HCT116 (cell line): ENCODE results near the gene DCHS1.

Source experiments
- CEBPB ChIP-seq: IDR thresholded peaks from 2 replicates; pipeline ENCODE4 v1.6.1; 2012; ENCODE audit warnings: low read depth
- JUND ChIP-seq: IDR thresholded peaks from 2 replicates; pipeline ENCODE4 v1.6.1; 2012
- POLR2A ChIP-seq: IDR thresholded peaks from 2 replicates; pipeline ENCODE4 v1.7.0; 2011; ENCODE audit warnings: borderline replicate concordance; ENCODE audit not compliant: insufficient read depth, insufficient read length; ENCODE audit errors: extremely low read depth
- ZFX ChIP-seq: fragments of 450-650 bp; IDR thresholded peaks from 2 replicates; pipeline ENCODE4 v1.6.1; 2017
- TF ChIP-seq, protein P1 (sequence below), 3 experiments: fragments of 200-600 bp in 1 of 3; sonication (generic) in 1 of 3; IDR thresholded peaks in 2 of 3; conservative IDR thresholded peaks in 1 of 3; 2 replicates each; pipeline ENCODE4 v1.5.1; 2012 to 2017; ENCODE audit warnings: low read depth in 2 of 3, low read length in 2 of 3, antibody characterized with exemption in 1 of 3, borderline replicate concordance in 1 of 3, control low read depth in 1 of 3, mild to moderate bottlenecking in 1 of 3, mixed read lengths in 1 of 3, mixed run types in 1 of 3, moderate library complexity in 1 of 3; ENCODE audit not compliant: insufficient read depth in 1 of 3
- TF ChIP-seq, protein P2 (sequence below): IDR thresholded peaks from 2 replicates; pipeline ENCODE4 v1.6.1; 2012

DNA sequence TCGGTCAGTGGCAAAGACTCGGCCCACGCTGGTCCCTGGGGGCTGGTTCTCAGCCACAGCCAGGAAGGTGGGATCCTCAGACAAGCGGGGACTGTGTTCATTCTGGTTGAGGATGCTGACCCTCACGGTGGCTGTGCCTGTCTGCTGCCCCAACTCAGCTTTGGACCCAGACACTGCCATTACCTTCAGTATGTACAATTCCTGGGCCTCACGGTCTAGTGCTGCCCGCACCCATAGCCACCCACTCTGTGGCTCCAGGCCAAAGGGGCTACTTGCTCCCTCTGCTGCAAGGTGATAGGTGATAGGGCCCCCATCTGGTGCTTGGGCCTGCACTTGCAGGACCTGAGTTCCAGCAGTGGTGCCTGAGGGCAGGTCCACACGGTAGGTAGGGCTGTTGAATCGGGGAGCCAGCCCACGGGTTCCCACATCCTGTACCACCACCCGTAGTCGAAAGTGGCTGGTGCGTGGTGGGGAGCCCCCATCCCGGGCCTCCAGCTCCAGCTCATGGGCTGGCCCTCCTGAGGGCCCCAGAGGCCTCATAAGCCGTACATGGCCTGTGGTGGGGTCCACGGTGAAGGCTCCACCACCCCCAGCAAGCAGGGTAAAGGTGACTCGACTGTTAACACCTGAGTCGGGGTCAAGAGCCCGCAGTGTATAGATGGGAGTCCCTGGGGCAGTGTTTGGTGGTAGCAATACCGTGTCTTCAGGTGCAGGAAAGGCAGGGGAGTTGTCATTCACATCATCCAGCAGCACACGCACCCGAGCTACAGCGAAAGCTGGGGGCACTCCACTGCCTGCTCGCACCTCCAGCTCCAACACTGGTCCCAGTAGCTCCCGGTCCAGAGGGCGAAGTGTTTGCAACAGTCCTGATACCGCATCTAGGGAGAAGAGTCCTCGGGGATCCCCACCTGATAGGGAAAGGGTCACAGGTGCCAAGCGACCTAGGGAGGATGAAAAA is 23.2 kb downstream of the DCHS1 start:
- TF ChIP-seq, protein P1, sequence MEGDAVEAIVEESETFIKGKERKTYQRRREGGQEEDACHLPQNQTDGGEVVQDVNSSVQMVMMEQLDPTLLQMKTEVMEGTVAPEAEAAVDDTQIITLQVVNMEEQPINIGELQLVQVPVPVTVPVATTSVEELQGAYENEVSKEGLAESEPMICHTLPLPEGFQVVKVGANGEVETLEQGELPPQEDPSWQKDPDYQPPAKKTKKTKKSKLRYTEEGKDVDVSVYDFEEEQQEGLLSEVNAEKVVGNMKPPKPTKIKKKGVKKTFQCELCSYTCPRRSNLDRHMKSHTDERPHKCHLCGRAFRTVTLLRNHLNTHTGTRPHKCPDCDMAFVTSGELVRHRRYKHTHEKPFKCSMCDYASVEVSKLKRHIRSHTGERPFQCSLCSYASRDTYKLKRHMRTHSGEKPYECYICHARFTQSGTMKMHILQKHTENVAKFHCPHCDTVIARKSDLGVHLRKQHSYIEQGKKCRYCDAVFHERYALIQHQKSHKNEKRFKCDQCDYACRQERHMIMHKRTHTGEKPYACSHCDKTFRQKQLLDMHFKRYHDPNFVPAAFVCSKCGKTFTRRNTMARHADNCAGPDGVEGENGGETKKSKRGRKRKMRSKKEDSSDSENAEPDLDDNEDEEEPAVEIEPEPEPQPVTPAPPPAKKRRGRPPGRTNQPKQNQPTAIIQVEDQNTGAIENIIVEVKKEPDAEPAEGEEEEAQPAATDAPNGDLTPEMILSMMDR (IDR thresholded peaks at IDR 0.05 in 2 of 3, conservative IDR thresholded peaks at IDR 0.05 in 1 of 3; ENCODE audit: borderline replicate concordance in 1 of 3, insufficient read depth in 1 of 3, low read depth in 2 of 3, low read length in 2 of 3): no peak
- no peak for TF ChIP-seq JUND
- no peak for TF ChIP-seq POLR2A
- no peak for TF ChIP-seq ZFX
- TF ChIP-seq, protein P2, sequence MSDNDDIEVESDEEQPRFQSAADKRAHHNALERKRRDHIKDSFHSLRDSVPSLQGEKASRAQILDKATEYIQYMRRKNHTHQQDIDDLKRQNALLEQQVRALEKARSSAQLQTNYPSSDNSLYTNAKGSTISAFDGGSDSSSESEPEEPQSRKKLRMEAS: no peak
- TF ChIP-seq CEBPB: no peak
